ENCODE measurements around the gene MRRF.
"Not testable (repeated sequence)": the region's sequence is repeated elsewhere in the genome, so short reads cannot be mapped to it uniquely, and the experiment has no call there.

MRRF gene

GRCh38 chr9:122363131-122363530 is 98.4 kb downstream of the MRRF start:
- DNase-seq, result not testable (repeated sequence)

- DNase-seq, result no peak
Observed at GRCh38 chr9:122364117-122364782, 99.6 kb downstream of the MRRF start.

GRCh38 chr9:122364783-122365150 is 100.1 kb downstream of the MRRF start:
- no peak for DNase-seq

DNA sequence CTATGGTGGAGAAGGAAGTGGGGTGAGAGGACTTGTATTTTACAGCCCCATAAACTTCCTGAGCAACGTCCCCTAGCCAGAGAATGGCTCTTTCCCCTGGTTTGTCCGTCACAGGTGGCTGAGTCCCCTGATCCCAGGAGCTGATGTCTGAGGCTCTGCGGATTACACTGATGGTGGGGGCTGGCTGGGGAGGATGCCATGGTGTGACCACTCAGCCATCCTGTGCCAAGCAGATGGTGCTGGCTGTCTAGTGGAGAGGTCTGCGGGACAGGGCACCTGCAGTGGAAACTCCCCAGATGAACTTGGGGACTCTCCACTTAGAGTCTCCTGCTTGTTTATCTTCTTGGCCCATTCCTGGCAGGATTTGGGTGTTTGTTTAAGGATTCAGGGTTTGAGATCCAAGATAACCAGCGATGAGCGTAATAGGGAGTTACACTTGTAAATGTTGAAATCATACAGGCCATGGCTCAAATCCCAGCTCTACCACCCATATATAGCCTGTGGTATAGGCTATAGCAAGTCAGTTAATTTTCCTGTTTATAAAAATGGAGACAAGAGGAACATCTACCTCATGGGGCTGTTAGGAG is 101.5 kb downstream of the MRRF start:
- no peak for DNase-seq

- DNase-seq, result no peak
Observed at GRCh38 chr9:122367065-122367464, 102.4 kb downstream of the MRRF start.

GRCh38 chr9:122367774-122368460 is 103.2 kb downstream of the MRRF start:
- DNase-seq, result no peak

DNA sequence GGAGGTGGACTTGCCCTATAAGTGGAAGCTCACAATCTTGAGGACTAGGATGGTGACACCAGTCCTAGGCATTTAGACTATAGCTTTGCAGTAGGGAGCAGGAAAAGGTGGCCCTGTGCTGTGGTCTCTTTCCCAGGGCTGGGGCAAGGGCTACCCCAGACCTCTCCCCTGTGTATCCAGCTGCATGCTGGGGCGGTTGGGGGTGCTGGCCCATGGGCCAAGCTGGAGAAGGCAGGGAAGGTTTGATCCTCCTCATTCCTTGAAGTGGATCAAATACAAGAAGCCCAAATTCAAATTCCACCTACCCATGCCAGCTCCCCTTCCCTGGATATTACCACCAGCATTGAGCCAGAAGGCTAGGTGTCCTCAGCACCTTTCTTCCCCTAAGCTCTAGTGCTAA is 104.0 kb downstream of the MRRF start:
- no peak for DNase-seq

GRCh38 chr9:122370303-122370702 is 105.6 kb downstream of the MRRF start:
- DNase-seq, result no peak

- DNase-seq, result no peak
Observed at GRCh38 chr9:122370869-122371755, 106.4 kb downstream of the MRRF start, which contains the start of gene PTGS1. Gene PTGS1, plus strand, starts transcription at chr9:122371024. Its CDS starts 61 bp downstream, at chr9:122371085.

- DNase-seq, result no peak
Observed at GRCh38 chr9:122371846-122372245, 107.2 kb downstream of the MRRF start.

GRCh38 chr9:122372856-122373845 is 108.5 kb downstream of the MRRF start:
- DNase-seq, result no peak

DNA sequence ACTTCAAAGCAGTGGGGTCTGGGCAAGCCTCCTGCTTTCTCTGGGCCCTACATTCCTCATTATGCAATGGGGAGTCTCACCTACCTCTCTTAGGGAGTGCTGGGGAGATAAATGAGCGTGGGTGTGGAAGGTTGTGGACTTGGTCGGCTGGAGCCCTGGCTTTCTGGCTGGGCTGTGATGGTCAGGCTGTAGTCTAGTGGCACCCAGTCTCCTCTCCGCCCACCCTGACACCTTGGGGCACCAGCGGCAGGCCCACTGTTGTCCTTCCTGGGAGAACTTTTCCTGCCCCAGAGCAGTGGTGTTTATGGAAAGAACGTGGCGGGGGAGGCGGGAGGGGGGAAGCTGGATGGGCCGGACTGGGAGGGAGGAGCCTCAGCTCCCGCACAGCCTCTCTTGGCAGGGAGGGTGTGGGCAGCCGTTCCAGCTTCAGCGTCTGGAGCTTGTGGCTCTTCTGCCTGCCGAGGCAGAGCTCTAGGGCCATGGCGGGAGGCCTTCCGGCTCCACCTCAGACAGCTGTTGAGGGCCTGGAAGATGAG is 110.3 kb downstream of the MRRF start:
- DNase-seq, result no peak

GRCh38 chr9:122376796-122377195 is 112.1 kb downstream of the MRRF start:
- no peak for DNase-seq

GRCh38 chr9:122377241-122378164 is 112.8 kb downstream of the MRRF start:
- DNase-seq, result no peak

DNA sequence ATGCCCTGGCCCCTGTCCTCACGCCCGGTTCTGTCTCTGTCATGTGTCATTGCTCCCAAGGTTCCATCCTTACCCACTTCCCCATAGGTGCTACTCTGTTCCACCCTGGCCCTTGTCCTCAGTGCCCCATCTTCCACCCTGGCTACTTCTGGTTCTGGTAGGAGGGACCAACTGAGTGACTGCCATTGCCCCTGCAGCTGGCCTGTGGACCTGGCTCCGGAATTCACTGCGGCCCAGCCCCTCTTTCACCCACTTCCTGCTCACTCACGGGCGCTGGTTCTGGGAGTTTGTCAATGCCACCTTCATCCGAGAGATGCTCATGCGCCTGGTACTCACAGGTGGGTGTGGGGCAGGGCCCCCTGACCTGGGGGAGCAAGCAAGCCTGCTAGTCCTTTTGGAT is 113.6 kb downstream of the MRRF start:
- no peak for DNase-seq

- DNase-seq, result no peak
Observed at GRCh38 chr9:122379340-122379739, 114.7 kb downstream of the MRRF start.

- no peak for DNase-seq
Observed at GRCh38 chr9:122380293-122380692, 115.6 kb downstream of the MRRF start.
